Activated CD4-positive, CD25-positive, alpha-beta regulatory T cell treated with anti-CD3 and anti-CD28 coated beads, Interleukin-2, amount 50 U/mL, for 72 hours (primary cell): ENCODE measurements around the gene WDR37.

Experiments used
- DNase-seq: peaks from one replicate; pipeline ENCODE4 v3.0.0; 2021

Gene WDR37

GRCh38 chr10:1078668-1079067 is 22.5 kb downstream of the WDR37 start:
- DNase-seq: no peak

GRCh38 chr10:1083581-1083980 is 27.4 kb downstream of the WDR37 start:
- DNase-seq: no peak

- DNase-seq: no peak
Observed at GRCh38 chr10:1084011-1084950, 28.1 kb downstream of the WDR37 start.

GRCh38 chr10:1085258-1085657 is 29.1 kb downstream of the WDR37 start:
- DNase-seq: no peak

- no peak for DNase-seq
Observed at GRCh38 chr10:1086787-1087186, 30.6 kb downstream of the WDR37 start.

GRCh38 chr10:1089017-1089689 is 33.0 kb downstream of the WDR37 start:
- DNase-seq: no peak

- DNase-seq: no peak
Observed at GRCh38 chr10:1090696-1091095, 34.5 kb downstream of the WDR37 start.

- DNase-seq: no peak
Observed at GRCh38 chr10:1093696-1094095, 37.5 kb downstream of the WDR37 start.

- DNase-seq: peak; percentile 46
Observed at GRCh38 chr10:1094112-1095057, 38.2 kb downstream of the WDR37 start.

- no peak for DNase-seq
Observed at GRCh38 chr10:1095498-1095897, 39.3 kb downstream of the WDR37 start.

- no peak for DNase-seq
Observed at GRCh38 chr10:1096287-1096889, 40.2 kb downstream of the WDR37 start.

GRCh38 chr10:1097436-1097835 is 41.3 kb downstream of the WDR37 start:
- DNase-seq: no peak

GRCh38 chr10:1100143-1100542 is 44.0 kb downstream of the WDR37 start:
- DNase-seq: no peak

GRCh38 chr10:1100691-1101368 is 44.6 kb downstream of the WDR37 start:
- DNase-seq: no peak

GRCh38 chr10:1101946-1102345 is 45.8 kb downstream of the WDR37 start:
- DNase-seq: no peak

GRCh38 chr10:1102416-1102815 is 46.2 kb downstream of the WDR37 start:
- no peak for DNase-seq

GRCh38 chr10:1102831-1103230 is 46.6 kb downstream of the WDR37 start:
- no peak for DNase-seq

- no peak for DNase-seq
Observed at GRCh38 chr10:1103551-1103950, 47.4 kb downstream of the WDR37 start.

GRCh38 chr10:1104971-1105370 is 48.8 kb downstream of the WDR37 start:
- no peak for DNase-seq

GRCh38 chr10:1107004-1107403 is 50.8 kb downstream of the WDR37 start:
- DNase-seq: no peak

GRCh38 chr10:1107679-1108078 is 51.5 kb downstream of the WDR37 start:
- DNase-seq: no peak
